ENCODE data around the gene RAB3A.
"Not testable (repeated sequence)": the region's sequence is repeated elsewhere in the genome, so short reads cannot be mapped to it uniquely, and the experiment has no call there.

RAB3A gene

GRCh38 chr19:18223860-18224524, 20.1 kb upstream of the RAB3A start:
- DNase-seq = no peak

DNA sequence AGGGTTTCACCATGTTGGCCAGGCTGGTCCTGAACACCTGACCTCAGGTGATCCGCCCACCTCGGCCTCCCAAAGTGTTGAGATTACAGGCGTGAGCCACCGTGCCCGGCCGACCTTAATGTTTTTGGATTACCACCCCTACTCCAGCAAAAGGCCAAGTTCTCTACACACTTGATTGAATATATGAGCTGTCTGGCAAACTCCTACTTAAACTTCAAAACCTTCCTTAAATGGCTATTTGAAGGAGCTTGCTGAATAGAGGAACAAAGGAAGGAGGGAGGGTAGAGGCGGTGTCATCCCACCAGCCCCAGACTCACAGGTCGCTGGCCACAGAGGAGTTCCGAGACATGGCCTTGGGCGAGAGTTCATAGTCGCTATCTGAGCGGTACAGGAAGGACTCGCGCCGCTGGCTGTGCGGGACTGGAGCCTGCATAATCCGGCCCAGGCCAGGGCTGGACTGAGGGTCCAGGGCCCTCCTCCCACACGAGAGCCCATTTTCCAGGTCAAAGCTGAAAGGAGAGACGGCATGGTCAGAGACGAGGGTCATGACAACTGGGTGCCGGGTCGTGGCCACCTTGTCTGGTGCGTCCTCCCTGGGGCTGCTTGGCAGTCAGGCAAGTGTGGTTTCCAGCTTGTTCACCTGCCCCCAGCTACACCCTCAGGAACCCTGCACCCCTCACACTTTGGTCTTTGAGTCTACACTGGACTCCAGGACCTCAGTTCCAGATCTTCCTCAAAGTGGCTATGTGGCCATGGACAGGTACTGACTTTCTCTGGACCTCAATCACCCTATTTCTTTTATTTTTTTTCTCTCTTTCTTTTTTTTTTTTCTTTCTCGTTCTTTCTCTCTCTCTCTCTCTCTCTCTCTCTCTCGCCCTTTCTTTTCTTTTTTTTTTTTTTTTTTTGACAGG, 18.2 kb upstream of the RAB3A start:
- DNase-seq = no peak

GRCh38 chr19:18220632-18221275, 16.9 kb upstream of the RAB3A start:
- DNase-seq = no peak

DNA sequence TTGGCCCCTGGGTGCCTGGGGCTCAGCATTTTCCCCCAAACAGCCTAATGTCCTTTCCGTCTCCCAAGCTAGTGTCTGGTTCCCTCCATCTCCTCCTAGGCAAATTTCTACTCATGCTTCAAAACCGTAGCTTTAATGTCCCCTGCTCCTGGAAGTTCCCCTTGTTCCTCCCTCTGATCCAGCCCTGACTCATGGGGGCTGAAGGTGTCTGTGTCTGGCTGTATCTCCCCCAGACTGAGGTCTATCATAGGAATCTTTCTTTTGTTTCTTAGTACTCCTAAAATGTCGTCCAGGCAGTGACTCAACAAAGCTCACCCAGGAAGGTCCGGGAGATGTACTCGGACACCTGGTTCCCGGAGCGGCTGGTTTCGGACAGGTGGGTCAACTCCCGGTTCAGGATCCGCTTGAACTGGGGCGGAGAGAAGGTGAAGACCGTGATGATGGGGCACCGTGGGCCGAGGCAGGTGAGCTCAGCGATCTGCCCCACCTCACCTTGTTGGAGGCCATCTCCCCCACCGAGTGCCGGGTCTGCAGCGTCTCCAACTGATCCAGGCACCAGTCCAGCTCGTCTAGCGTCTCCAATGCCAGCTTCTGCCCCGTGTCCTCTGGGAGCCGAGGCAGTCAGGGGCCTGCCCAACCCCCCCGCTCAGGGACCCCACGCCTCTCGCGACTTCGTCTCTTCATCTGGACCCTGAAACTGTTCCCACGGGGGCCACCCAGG, 16.2 kb upstream of the RAB3A start:
- DNase-seq = no peak

DNA sequence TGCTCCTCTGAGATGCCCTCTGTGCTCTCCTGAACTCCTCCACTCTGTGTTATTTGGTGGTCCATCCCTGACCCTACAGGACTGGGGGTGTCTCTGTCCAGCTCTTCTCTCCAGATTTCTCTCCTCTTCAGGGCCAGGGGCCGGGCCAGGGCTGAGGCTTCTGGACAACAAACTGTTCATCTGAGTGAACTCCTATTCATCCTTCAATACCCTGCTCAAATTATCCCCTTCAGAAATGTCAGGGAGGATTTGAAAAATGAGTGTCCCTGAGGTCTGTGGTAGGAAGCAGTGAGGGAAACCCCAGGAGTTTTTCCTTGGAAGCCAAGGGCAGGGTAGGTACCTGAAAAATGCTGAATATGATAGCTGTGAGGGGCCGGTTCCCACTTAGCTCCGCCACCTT, 14.8 kb upstream of the RAB3A start:
- DNase-seq = no peak

GRCh38 chr19:18218159-18218558, 14.3 kb upstream of the RAB3A start:
- DNase-seq = no peak

DNA sequence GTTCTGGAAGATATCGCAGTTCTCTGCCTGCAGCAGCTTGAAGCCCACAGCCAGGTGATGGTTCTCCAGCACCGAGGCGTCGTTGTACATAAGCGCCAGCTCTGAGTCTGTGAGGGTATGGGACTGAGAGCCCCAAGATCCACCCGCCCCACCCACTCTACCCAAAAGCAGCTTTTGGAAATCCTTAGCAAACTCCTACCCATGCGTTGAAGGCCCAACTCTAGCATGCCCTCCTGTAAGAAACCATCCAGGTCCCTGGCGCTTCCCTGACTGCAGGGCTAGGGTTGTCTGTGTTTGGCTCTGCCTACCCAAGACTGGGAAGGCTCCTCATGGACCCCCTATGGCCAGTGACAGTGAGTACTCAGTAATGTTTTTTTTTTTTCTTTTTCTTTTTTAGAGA, 12.9 kb upstream of the RAB3A start:
- DNase-seq = no peak

DNA sequence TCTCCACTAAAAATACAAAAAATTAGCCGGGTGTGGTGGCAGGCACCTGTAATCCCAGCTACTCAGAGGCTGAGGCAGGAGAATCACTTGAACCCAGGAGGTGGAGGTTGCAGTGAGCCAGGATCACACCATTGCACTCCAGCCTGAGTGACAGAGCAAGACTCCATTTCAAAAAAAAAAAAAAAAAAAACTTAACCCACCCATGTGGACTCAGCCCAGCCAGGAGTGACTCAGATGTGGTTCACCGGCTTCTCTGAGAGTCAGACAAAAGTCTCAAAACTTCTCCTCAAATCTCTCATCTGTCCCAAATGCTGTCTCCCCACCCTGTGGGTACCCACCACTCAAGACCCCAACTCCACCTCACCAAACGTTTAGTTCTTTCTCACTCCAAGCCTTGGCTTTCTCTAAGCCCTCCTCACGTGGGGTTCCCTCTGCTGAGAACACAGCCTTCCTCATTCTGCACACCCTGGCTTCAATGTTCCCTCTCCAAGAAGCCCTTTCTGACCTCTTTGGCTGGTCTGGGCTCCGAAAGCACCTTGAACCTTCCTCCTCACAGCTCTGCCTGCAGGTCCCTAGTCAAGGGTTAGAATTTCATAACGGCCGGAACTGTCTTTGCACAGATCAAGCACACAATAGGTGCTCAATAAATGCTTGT, 11.1 kb upstream of the RAB3A start:
- no peak for DNase-seq

- DNase-seq = no peak
Observed at GRCh38 chr19:18211683-18212082, 7.8 kb upstream of the RAB3A start.

DNA sequence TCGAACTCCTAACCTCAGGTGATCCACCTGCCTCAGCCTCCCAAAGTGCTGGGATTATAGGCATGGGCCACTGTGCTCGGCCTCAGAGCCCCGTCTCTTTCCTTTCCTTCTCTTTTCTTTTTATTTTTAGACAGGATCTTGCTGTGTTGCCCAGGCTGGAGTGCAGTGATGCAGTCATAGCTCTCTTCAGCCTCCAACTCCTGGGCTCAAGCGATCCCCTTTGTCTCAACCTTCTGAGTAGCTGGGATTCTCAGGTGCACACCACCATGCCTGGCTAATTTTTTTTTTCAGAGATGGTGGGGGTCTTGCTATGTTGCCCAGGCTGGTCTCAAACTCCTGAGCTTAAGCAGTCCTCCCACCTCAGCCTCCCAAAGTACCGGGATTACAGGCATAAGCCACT, 6.1 kb upstream of the RAB3A start:
- DNase-seq = not testable (repeated sequence)

GRCh38 chr19:18208098-18208951, 4.5 kb upstream of the RAB3A start:
- peak; percentile 27 for DNase-seq

- no peak for DNase-seq
Observed at GRCh38 chr19:18206018-18206417, 2.2 kb upstream of the RAB3A start.

GRCh38 chr19:18205200-18205892, 1.5 kb upstream of the RAB3A start:
- peak; percentile 45 for DNase-seq

- DNase-seq = no peak
Observed at GRCh38 chr19:18204394-18205199, 755 bp upstream of the RAB3A start.

- peak; percentile 31 for DNase-seq
Observed at GRCh38 chr19:18203408-18203862, 407 bp downstream of the RAB3A start.

- DNase-seq = no peak
Observed at GRCh38 chr19:18202778-18203407, 949 bp downstream of the RAB3A start.

DNA sequence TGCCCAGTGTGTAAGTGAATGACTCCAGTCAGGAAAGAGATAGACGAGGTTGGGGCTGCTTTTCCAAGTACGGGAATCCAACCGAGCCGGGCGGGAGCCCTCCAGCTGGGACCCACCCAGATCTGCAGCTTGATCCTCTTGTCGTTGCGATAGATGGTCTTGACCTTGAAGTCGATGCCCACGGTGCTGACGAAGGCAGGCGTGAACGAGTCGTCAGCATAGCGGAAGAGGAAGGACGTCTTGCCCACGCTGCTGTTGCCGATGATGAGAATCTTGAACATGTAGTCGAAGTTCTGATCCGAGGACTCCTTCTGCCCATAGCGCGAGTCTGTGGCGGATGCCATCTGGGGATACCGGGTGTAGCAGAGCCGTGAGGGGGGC, 1.5 kb downstream of the RAB3A start:
- no peak for DNase-seq

- no peak for DNase-seq
Observed at GRCh38 chr19:18198374-18198773, 5.5 kb downstream of the RAB3A start.

DNA sequence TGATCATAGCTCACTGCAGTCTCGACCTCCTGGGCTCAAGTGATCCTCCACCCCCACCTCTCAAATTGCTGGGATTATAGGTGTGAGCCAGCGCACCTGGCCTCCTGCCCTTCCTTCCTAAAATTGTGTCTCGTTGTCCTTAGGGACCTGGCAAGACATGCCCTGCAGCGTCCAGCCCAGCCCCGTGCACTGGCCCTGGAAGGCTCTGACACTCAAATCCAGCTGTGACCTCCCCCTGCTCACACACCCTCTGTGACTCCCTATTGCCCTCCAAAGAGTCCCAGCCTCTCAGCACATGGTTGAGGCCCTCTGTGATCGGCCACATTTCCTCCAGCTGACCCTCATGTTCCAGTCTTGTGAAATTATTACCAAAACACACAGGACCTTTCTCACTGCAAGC, 5.9 kb downstream of the RAB3A start:
- DNase-seq = no peak

- DNase-seq = no peak
Observed at GRCh38 chr19:18197306-18197705, 6.5 kb downstream of the RAB3A start.

Data from CD4-positive, alpha-beta T cell treated with Interleukin-4 for 4 hours (primary cell).